ENCODE measurements around the gene TDRKH. TPM values are rescaled to one million over a fixed set of nuclear protein-coding genes. Genes with fewer than 3 reads are reported as not detected.

The TDRKH gene
- total RNA-seq, 1 experiment from 2014 or later: 25.7 TPM

GRCh38 chr1:151814426-151814825 lies 24.1 kb upstream of the TDRKH start:
- TF ChIP-seq CTCF (IDR thresholded peaks at IDR 0.05; ENCODE audit: unreplicated experiment): no peak
- Mint-ChIP-seq H3K4me3 (ENCODE audit: low read depth, unreplicated experiment) (no peak overlapping the region), H3K9me3 (ENCODE audit: low read depth, unreplicated experiment) (no peaks in the 10 kb centered on the region), H3K36me3 (ENCODE audit: insufficient read depth, unreplicated experiment) (no peaks in the 10 kb centered on the region), H3K27me3 (ENCODE audit: unreplicated experiment) (peaks cover 47% of the 10 kb centered on the region), H3K27ac (ENCODE audit: unreplicated experiment) (no peak overlapping the region), H3K4me1 (ENCODE audit: low read depth, unreplicated experiment) (no peaks in the 10 kb centered on the region)
- intact Hi-C loops (cut with micrococcal nuclease; ENCODE audit: unreplicated experiment): no loop called here
- CTCF ChIA-PET: interaction anchor here (0.7 kb wide), 1 partner anchor 22 kb away, joined by 4 read pairs; no protein-coding TSS in a partner anchor
- BruUV-seq (replicated peaks): no TSS peak
- DNase-seq: no peak

- Mint-ChIP-seq H3K27ac (ENCODE audit: unreplicated experiment) (no peak overlapping the region), H3K27me3 (ENCODE audit: unreplicated experiment) (peaks cover 57% of the 10 kb centered on the region), H3K4me1 (ENCODE audit: low read depth, unreplicated experiment) (no peaks in the 10 kb centered on the region), H3K9me3 (ENCODE audit: low read depth, unreplicated experiment) (no peaks in the 10 kb centered on the region), H3K4me3 (ENCODE audit: low read depth, unreplicated experiment) (no peak overlapping the region), H3K36me3 (ENCODE audit: insufficient read depth, unreplicated experiment) (no peaks in the 10 kb centered on the region)
- CTCF ChIA-PET: interaction anchor here (0.9 kb wide), 1 partner anchor 11 kb away, joined by 3 read pairs; no protein-coding TSS in a partner anchor
- TF ChIP-seq CTCF (IDR thresholded peaks at IDR 0.05; ENCODE audit: unreplicated experiment): no peak
- DNase-seq: no peak
- BruUV-seq (replicated peaks): no TSS peak
- intact Hi-C loops (cut with micrococcal nuclease; ENCODE audit: unreplicated experiment): no loop called here
Measured at GRCh38 chr1:151813271-151813977, 23.1 kb upstream of the TDRKH start.

DNA sequence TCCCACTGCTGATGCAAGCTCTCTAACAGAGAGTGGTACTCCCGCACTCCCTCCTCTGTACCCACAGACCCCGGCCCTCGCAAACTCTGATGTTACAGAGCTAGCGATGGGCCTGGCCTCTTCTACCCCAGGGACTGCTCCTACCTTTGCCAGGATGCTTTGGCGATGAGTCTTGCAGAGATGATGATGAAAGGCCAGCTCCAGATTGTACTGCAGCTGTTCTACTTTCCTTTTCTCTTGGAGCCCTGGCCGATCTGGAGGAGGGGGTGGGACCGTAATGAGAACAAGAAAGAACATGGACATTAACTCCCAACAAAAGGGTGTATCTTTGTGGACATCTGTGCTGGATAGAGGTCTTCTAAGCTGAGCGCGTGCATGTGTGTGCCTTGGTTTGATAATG lies 20.9 kb upstream of the TDRKH start:
- no peak overlapping the region for H3K27ac Mint-ChIP-seq (ENCODE audit: unreplicated experiment)
- no peaks in the 10 kb centered on the region for H3K9me3 Mint-ChIP-seq (ENCODE audit: low read depth, unreplicated experiment)
- peaks cover 72% of the 10 kb centered on the region for H3K27me3 Mint-ChIP-seq (ENCODE audit: unreplicated experiment)
- no peak for TF ChIP-seq CTCF (IDR thresholded peaks at IDR 0.05; ENCODE audit: unreplicated experiment)
- DNase-seq: no peak
- intact Hi-C loops (cut with micrococcal nuclease; ENCODE audit: unreplicated experiment): no loop called here
- BruUV-seq (replicated peaks): no TSS peak
- no peak overlapping the region for H3K4me3 Mint-ChIP-seq (ENCODE audit: low read depth, unreplicated experiment)
- CTCF ChIA-PET: interaction anchor here (1.1 to 1.4 kb wide), 2 partner anchors 9 to 26 kb away, joined by 3 read pairs; no protein-coding TSS in a partner anchor
- H3K36me3 Mint-ChIP-seq (ENCODE audit: insufficient read depth, unreplicated experiment): no peaks in the 10 kb centered on the region
- H3K4me1 Mint-ChIP-seq (ENCODE audit: low read depth, unreplicated experiment): no peaks in the 10 kb centered on the region

DNA sequence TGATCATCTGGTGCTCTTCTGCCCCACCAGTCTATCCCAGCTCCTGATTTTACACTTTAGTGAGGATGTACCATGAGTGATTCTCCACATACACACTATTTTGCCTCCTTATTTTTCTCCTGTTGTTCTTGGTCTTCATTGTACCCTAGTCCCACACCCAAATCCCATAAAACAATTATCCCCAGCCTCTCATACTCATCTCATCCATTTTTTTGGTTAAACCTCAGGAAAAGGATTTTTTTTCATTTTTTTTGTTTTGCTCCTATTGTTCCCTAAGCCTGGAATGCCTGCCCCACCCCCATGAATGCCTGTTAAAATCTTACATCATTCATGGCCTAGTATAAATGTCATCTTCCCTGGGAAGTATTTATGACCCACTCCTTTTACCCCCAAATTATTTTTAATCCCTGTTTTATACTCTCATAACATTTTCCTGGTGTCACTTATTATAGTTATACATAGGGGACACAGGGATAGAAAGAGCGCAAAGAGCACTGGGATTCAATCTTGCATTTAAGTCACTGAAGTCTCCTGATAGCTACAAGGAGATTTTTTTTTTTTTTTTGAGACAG lies 19.8 kb upstream of the TDRKH start:
- CTCF ChIA-PET: interaction anchor here (0.6 to 0.7 kb wide), 2 partner anchors 12 to 36 kb away, joined by 3 to 5 read pairs; no protein-coding TSS in a partner anchor
- Mint-ChIP-seq H3K9me3 (ENCODE audit: low read depth, unreplicated experiment) (no peaks in the 10 kb centered on the region), H3K27me3 (ENCODE audit: unreplicated experiment) (peaks cover 72% of the 10 kb centered on the region), H3K36me3 (ENCODE audit: insufficient read depth, unreplicated experiment) (no peaks in the 10 kb centered on the region), H3K27ac (ENCODE audit: unreplicated experiment) (no peak overlapping the region), H3K4me1 (ENCODE audit: low read depth, unreplicated experiment) (no peaks in the 10 kb centered on the region), H3K4me3 (ENCODE audit: low read depth, unreplicated experiment) (no peak overlapping the region)
- no TSS peak for BruUV-seq (replicated peaks)
- DNase-seq: no peak
- intact Hi-C loops (cut with micrococcal nuclease; ENCODE audit: unreplicated experiment): no loop called here
- TF ChIP-seq CTCF (IDR thresholded peaks at IDR 0.05; ENCODE audit: unreplicated experiment): no peak

Measured in Calu3 (cell line).